Retina (tissue), 1 donor: Measurements from ENCODE around the gene ARID3A.

Source experiments
- DNase-seq: peaks from one replicate; pipeline ENCODE4 v3.0.0-alpha.2; 2016

Gene ARID3A

GRCh38 chr19:990119-990571 lies 64.3 kb downstream of the ARID3A start:
- no peak for DNase-seq

DNA sequence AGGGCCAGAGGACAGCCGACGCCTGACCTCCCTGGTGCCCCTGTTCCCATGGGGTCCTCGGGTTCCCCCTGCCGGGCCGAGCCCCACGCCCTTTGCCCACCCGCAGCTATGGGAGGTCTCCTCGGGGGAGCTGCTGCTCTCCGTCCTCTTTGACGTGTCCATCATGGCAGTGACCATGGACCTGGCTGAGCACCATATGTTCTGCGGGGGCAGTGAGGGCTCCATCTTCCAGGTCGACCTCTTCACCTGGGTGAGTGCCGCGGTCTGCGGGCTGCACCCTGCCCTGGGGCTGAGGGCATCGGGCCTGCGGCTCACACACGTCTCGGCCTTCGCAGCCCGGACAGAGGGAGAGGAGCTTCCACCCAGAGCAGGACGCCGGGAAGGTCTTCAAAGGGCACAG lies 64.9 kb downstream of the ARID3A start:
- DNase-seq: no peak

DNA sequence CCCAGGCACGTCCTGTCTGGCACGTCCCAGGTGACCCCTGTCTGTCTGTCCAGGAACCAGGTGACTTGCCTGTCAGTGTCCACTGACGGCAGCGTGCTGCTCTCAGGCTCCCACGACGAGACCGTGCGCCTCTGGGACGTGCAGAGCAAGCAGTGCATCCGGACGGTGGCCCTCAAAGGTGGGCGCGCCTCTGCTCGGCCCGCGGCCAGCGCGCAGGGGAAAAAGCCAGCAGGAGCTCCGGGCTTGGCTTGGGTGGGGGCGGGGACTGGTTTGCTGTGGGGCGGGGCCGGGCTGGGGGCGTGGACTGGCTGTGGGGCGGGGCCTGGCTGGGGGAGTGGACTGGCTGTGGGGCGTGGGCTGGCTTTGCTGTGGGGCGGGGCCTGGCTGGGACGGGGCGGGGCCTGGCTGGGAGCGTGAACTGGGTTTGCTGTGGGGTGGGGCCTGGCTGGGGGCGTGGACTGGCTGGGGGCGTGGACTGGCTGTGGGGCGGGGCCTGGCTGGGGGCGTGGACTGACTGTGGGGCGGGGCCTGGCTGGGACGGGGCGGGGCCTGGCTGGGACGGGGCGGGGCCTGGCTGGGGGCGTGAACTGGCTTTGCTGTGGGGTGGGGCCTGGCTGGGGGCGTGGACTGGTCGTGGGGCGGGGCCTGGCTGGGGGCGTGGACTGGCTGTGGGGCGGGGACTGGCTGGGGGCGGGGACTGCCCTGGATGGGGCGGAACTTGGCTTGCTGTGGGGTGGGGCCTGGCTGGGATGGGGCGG lies 65.5 kb downstream of the ARID3A start:
- DNase-seq: no peak

DNA sequence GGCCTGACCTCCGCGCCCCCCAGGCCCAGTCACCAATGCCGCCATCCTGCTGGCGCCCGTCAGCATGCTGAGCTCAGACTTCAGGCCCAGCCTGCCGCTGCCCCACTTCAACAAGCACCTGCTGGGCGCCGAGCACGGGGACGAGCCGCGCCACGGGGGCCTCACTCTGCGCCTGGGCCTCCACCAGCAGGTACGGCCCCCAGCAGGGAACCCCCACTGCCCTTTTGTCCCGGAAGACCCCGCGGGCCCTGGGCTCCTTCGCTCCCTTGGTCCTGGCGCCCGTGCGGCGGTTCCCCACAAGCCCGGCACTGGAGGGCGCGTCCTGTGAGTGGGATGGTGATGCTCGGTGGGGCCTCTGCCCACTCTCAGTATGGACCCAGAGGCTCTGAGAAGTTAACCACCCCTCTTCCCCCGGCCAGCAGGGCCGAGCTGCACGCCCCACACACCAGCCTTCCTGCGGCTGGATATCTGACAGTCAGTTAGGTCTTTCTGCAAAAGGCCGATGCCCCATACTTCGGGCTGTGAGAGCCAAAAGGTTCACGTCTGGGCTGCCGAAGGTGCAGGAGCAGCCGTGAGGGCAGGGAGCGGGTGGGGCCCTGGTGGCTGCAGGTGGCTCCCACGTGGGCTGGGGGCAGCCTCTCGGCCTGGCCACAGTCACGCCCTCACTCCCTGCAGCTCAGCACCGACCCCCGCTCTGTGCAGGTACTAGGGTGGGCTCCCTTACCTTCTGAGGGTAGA lies 66.3 kb downstream of the ARID3A start:
- DNase-seq: no peak

DNA sequence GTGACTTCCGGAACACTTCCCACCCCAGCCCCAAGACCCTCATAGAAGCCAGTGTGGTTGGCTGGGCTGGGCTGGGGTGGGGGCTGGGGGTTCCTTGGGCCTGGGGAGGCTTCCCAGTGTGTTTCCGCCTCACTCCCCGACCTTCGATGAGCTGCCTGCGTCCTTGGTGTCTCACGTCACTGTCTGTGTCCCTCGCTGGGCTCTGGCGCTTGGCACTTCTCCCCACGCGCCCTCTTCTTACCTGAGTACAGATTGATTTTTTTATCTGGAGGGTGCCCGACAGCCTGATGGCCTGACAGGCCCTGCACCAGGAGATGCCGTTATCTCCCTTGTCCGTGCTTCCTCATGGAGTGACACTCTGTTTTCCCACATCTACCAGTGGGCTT lies 66.8 kb downstream of the ARID3A start:
- DNase-seq: no peak

- no peak for DNase-seq
Measured at GRCh38 chr19:993361-993830, 67.6 kb downstream of the ARID3A start.

- DNase-seq: no peak
Measured at GRCh38 chr19:993831-994393, 68.1 kb downstream of the ARID3A start.

DNA sequence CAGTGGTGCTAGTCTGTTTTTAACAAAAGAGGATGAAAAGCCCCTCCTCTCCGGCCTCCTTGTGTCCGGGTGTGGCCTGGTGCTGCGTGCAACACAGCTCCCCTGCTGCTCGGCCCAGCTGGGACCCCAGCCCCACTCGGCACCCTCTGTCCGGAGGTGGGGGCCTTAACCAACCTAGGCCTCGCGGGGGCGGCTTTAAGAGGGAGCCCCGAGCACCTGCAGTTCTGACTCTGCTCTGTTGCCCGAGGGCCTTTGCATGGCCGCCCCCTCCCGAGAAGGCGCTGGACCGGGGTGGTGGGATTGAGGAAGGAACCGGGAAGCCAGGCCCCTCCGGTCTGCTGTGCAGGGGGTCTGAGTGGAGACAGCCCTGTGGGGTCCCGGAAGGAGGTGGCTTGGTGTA lies 68.7 kb downstream of the ARID3A start:
- no peak for DNase-seq

DNA sequence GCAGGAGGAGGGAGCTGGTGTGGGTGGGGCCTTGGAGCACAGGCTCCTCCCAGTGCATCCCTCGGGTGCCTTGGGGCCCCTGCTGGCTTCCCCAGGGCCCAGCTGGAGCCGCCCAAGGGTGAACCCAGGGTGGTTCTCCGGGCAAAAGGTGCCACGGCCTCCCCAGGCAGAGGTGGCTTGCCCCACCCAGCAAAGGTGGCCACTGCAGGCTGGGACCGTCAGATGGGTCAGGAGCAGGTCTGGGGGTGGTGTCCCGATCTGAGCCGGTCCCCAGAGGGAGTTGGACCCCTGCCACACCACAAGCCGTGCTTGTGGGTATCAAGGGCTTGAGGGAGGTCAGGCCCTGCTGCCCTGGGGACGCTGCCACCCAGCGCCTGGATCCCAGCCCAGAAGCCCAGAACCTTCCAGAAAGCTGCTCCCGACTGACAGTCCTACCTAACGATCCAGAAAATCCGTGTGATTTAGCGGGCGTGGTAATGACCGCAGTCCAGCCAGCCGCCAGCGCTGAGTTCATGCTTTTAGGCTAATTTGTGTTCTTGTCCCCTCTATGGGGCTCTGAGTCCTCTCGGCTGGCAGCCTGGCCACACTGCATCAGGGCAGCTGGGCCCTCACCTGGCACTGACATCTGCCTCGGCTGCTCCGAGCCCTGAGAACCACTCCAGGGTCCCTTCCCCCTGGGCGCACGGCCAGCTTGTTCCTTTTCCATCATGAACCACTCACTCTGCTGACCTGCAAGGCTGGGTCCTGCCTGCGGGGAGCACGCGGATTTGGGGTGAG lies 69.4 kb downstream of the ARID3A start:
- no peak for DNase-seq

DNA sequence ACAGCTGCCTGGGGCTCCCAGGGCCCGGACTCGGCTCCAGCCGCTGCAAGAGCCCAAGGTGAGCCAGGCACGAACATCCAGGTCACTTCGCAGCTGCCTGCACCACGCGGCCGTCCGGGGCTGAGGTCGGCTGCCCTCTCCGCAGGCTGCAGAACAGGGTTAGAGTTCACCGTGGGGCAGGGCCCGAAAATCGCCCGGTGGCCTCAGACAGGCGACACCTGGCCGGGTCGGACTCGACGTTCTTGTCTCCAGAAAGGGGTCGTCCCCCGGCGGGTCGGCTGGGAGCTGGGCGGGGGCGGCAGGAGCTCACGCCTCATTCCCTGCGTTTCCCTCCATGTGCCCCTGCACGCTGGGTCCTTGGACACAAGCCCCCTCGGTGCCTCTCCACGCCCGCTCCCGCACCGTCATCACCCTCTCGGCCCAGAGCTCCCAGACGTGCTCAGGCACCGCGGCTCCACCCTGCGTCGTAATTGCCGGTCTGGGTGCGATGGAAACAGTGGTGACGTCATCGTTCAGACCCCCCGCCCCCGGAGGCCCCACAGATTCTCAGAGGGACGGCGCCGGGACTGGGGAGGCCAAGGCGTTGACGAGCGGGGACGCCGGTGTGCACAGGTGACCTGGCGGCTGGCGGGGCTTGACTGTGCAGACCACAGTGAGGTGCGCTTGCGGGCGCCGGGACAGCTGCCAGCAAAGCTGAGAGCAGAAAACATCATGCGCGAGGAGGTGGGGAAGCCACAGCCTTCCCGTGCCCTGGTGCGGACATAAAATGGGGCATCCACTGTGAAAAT lies 70.4 kb downstream of the ARID3A start:
- peak; percentile 62 for DNase-seq

- no peak for DNase-seq
Measured at GRCh38 chr19:998064-998463, 72.2 kb downstream of the ARID3A start.

DNA sequence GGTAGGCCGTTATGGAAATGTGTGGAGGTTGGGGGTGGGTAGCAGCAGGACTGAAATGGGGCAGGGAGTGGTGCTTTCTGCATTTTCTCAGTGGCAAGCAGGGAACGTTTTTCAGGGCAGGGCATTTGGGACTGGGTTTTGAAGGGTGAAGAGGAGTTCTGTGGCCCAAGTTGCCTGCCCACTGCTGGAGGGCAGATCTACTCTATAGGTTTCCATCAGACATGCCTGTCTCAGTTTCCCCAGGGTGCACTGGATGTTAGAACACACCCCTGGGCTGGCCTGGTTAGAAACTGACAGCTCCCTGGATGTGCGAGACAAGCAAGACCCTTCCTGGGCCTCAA lies 73.5 kb downstream of the ARID3A start:
- no peak for DNase-seq

DNA sequence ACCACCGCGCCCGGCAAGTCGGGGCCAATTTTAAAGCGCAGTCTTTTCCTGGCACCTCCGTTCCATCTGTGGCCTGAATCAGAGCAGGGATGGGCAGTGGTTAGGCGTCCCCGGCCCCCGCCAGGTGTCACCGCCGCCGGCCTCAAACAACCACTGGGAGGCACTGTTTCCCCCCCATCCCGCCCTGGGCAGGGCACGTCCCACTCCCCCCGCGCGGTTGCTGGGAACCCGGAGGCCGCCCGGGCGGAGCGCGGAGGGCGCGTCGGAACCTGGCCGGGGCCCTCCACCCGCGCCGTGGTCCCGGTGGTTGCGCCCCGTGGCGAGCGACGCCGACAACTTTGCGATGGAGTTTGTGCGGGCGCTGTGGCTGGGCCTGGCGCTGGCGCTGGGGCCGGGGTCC lies 74.3 kb downstream of the ARID3A start, which contains the start of gene GRIN3B:
GRIN3B (plus strand) TSS at position 325 of the 400 bp plus-strand sequence; CDS start at position 344, 19 bp downstream.
- peak; percentile 54 for DNase-seq

GRCh38 chr19:1000591-1001537 lies 75.0 kb downstream of the ARID3A start:
- no peak for DNase-seq

GRCh38 chr19:1001538-1002166 lies 75.8 kb downstream of the ARID3A start:
- DNase-seq: peak; percentile 80

GRCh38 chr19:1002600-1002999 lies 76.8 kb downstream of the ARID3A start:
- no peak for DNase-seq

- no peak for DNase-seq
Measured at GRCh38 chr19:1003283-1003682, 77.4 kb downstream of the ARID3A start.

- no peak for DNase-seq
Measured at GRCh38 chr19:1004204-1004802, 78.5 kb downstream of the ARID3A start.

DNA sequence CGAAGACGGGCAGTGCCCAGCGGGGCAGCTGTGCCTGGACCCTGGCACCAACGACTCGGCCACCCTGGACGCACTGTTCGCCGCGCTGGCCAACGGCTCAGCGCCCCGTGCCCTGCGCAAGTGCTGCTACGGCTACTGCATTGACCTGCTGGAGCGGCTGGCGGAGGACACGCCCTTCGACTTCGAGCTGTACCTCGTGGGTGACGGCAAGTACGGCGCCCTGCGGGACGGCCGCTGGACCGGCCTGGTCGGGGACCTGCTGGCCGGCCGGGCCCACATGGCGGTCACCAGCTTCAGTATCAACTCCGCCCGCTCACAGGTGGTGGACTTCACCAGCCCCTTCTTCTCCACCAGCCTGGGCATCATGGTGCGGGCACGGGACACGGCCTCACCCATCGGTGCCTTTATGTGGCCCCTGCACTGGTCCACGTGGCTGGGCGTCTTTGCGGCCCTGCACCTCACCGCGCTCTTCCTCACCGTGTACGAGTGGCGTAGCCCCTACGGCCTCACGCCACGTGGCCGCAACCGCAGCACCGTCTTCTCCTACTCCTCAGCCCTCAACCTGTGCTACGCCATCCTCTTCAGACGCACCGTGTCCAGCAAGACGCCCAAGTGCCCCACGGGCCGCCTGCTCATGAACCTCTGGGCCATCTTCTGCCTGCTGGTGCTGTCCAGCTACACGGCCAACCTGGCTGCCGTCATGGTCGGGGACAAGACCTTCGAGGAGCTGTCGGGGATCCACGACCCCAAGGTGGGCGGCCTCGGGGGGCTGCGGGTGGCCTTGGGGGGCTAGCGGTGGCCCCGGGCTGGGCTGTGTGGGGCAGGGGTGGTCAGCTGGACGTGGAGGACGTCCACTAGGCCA lies 79.2 kb downstream of the ARID3A start:
- no peak for DNase-seq
